GM23248 (cell line): ENCODE measurements around the gene HES3. TPM values are rescaled to one million over a fixed set of nuclear protein-coding genes. Genes with fewer than 3 reads are reported as not detected.

Experiments used
- DNase-seq: peaks from one replicate; pipeline ENCODE4 v3.0.0-alpha.2; 2015
- H2AFZ ChIP-seq: fragments of 200-600 bp; sonication (generic); 2 replicates; pipeline ENCODE4 v1.6.1; 2016; ENCODE audit warnings: antibody characterized with exemption
- H3F3A ChIP-seq: fragments of 200-600 bp; sonication (generic); 2 replicates; pipeline ENCODE4 v1.6.1; 2016; ENCODE audit warnings: mild to moderate bottlenecking, antibody characterized with exemption, mixed run types; ENCODE audit not compliant: insufficient read depth
- H3K27ac ChIP-seq: fragments of 200-600 bp; sonication (generic); 2 replicates; pipeline ENCODE4 v1.5.1; 2016; ENCODE audit warnings: mild to moderate bottlenecking
- H3K27me3 ChIP-seq: fragments of 200-600 bp; sonication (generic); replicated peaks from 2 replicates; pipeline ENCODE4 v1.6.1; 2016; ENCODE audit warnings: mild to moderate bottlenecking; ENCODE audit not compliant: insufficient read depth
- H3K36me3 ChIP-seq: fragments of 200-600 bp; sonication (generic); 2 replicates; pipeline ENCODE4 v1.6.1; 2016; ENCODE audit warnings: low read depth, mild to moderate bottlenecking
- H3K4me1 ChIP-seq: fragments of 200-600 bp; sonication (generic); 2 replicates; pipeline ENCODE4 v1.6.1; 2016; ENCODE audit warnings: mild to moderate bottlenecking; ENCODE audit not compliant: insufficient read depth
- H3K4me2 ChIP-seq: fragments of 200-600 bp; sonication (generic); one replicate; pipeline ENCODE4 v1.6.1; 2016; ENCODE audit warnings: mild to moderate bottlenecking; ENCODE audit not compliant: unreplicated experiment
- H3K4me3 ChIP-seq: fragments of 200-600 bp; sonication (generic); 2 replicates; pipeline ENCODE4 v1.5.1; 2016; ENCODE audit warnings: mild to moderate bottlenecking
- H3K79me2 ChIP-seq: fragments of 200-600 bp; sonication (generic); 2 replicates; pipeline ENCODE4 v1.6.1; 2016; ENCODE audit warnings: mild to moderate bottlenecking; ENCODE audit not compliant: insufficient read depth
- H3K9ac ChIP-seq: fragments of 200-600 bp; sonication (generic); 2 replicates; pipeline ENCODE4 v1.6.1; 2016; ENCODE audit warnings: mild to moderate bottlenecking
- H3K9me2 ChIP-seq: fragments of 200-600 bp; sonication (generic); 2 replicates; pipeline ENCODE4 v1.6.1; 2016; ENCODE audit warnings: mixed run types, mild to moderate bottlenecking, moderate library complexity; ENCODE audit not compliant: insufficient read depth
- H3K9me3 ChIP-seq: fragments of 200-600 bp; sonication (generic); one replicate; pipeline ENCODE4 v1.6.1; 2017; ENCODE audit warnings: low read depth
- H4K20me1 ChIP-seq: fragments of 200-600 bp; sonication (generic); 2 replicates; pipeline ENCODE4 v1.6.0; 2016; ENCODE audit not compliant: insufficient read depth
- EZH2 ChIP-seq: fragments of 200-600 bp; sonication (generic); IDR thresholded peaks from 2 replicates; pipeline ENCODE4 v1.6.1; 2018; ENCODE audit warnings: antibody characterized with exemption, mild to moderate bottlenecking; ENCODE audit not compliant: insufficient read depth, poor library complexity, severe bottlenecking
- EZH2phosphoT487 ChIP-seq: fragments of 200-600 bp; sonication (generic); IDR thresholded peaks from 2 replicates; pipeline ENCODE4 v1.6.1; 2018; ENCODE audit warnings: antibody characterized with exemption, moderate library complexity, mild to moderate bottlenecking, low read depth; ENCODE audit not compliant: insufficient read depth
- WGBS, 2 experiments: methylation state at CpG; one replicate each; pipeline ENCODE4 v1.1.6; 2015 to 2017; ENCODE audit warnings: low lambda C conversion rate in 2 of 2, low coverage in 1 of 2; ENCODE audit errors: missing lambda C conversion rate in 2 of 2; 5-methylcytosine and 5-hydroxymethylcytosine counted together
- in situ Hi-C: fragments of 300-500 bp; cut with MboI; formaldehyde crosslinking; loops from 2 replicates; pipeline ENCODE4 v1.15.0; 2020
- polyA plus RNA-seq: library from polyadenylated mRNA; unstranded; fragments of >200 nt; fragmentation: Nextera tagmentation; extraction: Ambion mirVana; gene quantifications from 2 replicates; pipeline ENCODE4 v1.2.1, GENCODE V29; 2016
- total RNA-seq: library from RNA; depleted of rRNA; stranded (reverse); fragments of >200 nt; shearing (Covaris generic); gene quantifications from 2 replicates; pipeline ENCODE4 v1.2.3, GENCODE V29; 2014; rRNA removed

HES3 gene
- not detected in 2 replicates for total RNA-seq
- polyA plus RNA-seq, result not detected in 2 replicates

- WGBS, 2 experiments, result 6 to 10% methylated on average over 14 to 16 of the region's 16 CpGs
- DNase-seq, result no peak
- peaks cover 23% of the 10 kb centered on the region for H3K27me3 ChIP-seq
- H3K79me2 ChIP-seq, result no peaks in the 10 kb centered on the region
- H3K4me3 ChIP-seq, result no peak within 1 kb of the TSS
- no peak for TF ChIP-seq EZH2phosphoT487
- peak; percentile 53 for TF ChIP-seq EZH2
- H3K4me1 ChIP-seq, result 0 out of 2 replicates have a peak, but pooled peaks cover 4% of the 10 kb centered on the region
- no peaks in the 10 kb centered on the region for H3F3A ChIP-seq
- no peak within 1 kb of the TSS for H2AFZ ChIP-seq
- no peaks in the 10 kb centered on the region for H3K9me2 ChIP-seq
- no peaks in the 10 kb centered on the region for H4K20me1 ChIP-seq
- no peaks in the 10 kb centered on the region for H3K9me3 ChIP-seq
- H3K27ac ChIP-seq, result no peak within 1 kb of the TSS
- no peak within 1 kb of the TSS for H3K9ac ChIP-seq
- no peak within 1 kb of the TSS for H3K4me2 ChIP-seq
- in situ Hi-C loops, result no loop called here
- H3K36me3 ChIP-seq, result no peaks in the 10 kb centered on the region
Measured at GRCh38 chr1:6243993-6244392, at the start of gene HES3. Gene HES3, plus strand, starts transcription at chr1:6244179. Its CDS starts 187 bp downstream, at chr1:6244366.

DNA sequence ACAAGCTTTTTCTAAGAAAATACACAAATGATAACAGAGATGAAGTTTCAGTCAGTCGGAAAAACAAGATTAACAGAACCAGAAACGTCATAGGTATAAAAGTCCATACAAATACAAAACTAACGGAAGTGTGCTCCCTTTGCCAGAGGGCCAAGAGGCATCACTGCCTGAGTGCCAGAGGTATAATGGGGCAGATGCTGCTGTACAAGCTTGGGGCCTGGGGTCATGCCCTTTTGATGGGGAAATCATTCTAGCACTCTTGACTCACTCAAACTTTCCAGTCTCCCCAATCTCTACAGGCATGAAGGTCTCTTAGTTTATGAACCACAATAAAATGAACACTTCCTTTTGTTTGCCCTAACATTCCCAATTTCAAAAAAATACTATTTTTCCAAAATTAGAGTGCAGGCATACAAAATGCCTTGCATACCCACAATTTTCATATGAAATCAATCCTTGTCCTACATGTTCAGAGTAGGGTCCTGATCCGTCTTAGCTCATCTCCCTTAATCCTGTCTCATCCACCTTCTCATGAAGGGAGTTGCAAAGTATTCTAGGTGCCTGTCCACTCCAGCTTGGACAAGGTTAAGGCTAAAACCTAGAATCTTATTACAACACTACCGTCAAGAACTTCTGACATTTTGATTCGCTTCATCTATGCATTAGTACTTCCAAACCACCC, 46.1 kb upstream of the HES3 start:
- H3K36me3 ChIP-seq, result peaks cover 29% of the 10 kb centered on the region
- peak; percentile 35 for DNase-seq
- no peaks in the 10 kb centered on the region for H3K27me3 ChIP-seq
- H4K20me1 ChIP-seq, result 0 out of 2 replicates have a peak, but pooled peaks cover 11% of the 10 kb centered on the region
- H3K9ac ChIP-seq, result peak overlapping the region; percentile 97
- WGBS, 2 experiments, result 72 to 78% methylated on average over 6 of the region's 6 CpGs
- H3F3A ChIP-seq, result no peaks in the 10 kb centered on the region
- H3K79me2 ChIP-seq, result peaks cover 65% of the 10 kb centered on the region
- H3K4me1 ChIP-seq, result peaks cover 11% of the 10 kb centered on the region
- peak overlapping the region; percentile 82 for H3K4me3 ChIP-seq
- no peaks in the 10 kb centered on the region for H3K9me3 ChIP-seq
- TF ChIP-seq EZH2phosphoT487, result no peak
- no peak for TF ChIP-seq EZH2
- in situ Hi-C loops, result no loop called here
- H3K9me2 ChIP-seq, result no peaks in the 10 kb centered on the region
- peak overlapping the region; percentile 95 for H3K4me2 ChIP-seq
- no peak overlapping the region for H2AFZ ChIP-seq
- H3K27ac ChIP-seq, result peak overlapping the region; percentile 79; the same call in 1 of the 2 replicates

DNA sequence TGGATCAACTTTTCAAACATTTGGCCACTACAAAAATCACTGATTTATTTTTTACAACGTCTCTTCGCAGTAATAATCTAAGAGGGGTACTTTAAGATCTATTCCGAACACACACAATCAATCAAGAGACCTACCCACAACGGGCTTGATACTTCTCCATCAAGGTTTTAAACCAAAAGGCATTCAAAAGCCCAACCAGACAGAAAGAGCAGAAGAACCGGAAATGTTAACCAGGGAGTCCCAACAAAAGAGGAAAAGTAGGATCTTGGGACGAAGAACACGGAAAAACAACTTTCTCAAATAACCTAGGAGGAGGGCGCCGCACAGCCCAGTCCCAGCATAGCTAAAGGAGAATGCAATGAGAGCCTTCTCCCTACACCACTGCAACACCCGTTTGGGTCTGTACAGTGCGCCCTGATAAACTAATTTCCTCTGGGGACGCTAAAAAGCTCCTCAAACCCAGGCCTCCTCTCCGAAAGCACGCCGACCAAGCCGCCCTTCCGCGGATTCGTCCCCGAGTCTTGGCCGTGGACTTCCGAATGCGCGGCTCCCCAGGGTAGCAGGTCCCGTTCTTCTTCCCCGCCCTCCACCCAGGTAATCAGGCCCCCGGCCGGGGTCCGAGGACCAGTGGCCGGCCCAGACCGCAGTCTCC, 45.2 kb upstream of the HES3 start:
- in situ Hi-C loops, result no loop called here
- Histone ChIP-seq H3F3A (no peaks in the 10 kb centered on the region), H4K20me1 (0 out of 2 replicates have a peak, but pooled peaks cover 11% of the 10 kb centered on the region), H3K4me1 (peaks cover 11% of the 10 kb centered on the region), H3K36me3 (peaks cover 25% of the 10 kb centered on the region), H2AFZ (peak overlapping the region; percentile 57), H3K79me2 (peaks cover 56% of the 10 kb centered on the region), H3K27me3 (no peaks in the 10 kb centered on the region), H3K4me2 (peak overlapping the region; percentile 95), H3K9me2 (no peaks in the 10 kb centered on the region), H3K27ac (peak overlapping the region; percentile 79), H3K9me3 (no peaks in the 10 kb centered on the region), H3K9ac (peak overlapping the region; percentile 97), H3K4me3 (peak overlapping the region; percentile 82)
- DNase-seq, result peak; percentile 64
- 1 to 2% methylated on average over 31 of the region's 31 CpGs for WGBS, 2 experiments
- TF ChIP-seq EZH2phosphoT487 (no peak), EZH2 (no peak)

- Histone ChIP-seq H3K79me2 (peaks cover 48% of the 10 kb centered on the region), H2AFZ (peak within 1 kb of the TSS; percentile 97), H3K9me2 (no peaks in the 10 kb centered on the region), H3K36me3 (peaks cover 18% of the 10 kb centered on the region), H3K4me1 (peaks cover 11% of the 10 kb centered on the region), H3K4me3 (peak within 1 kb of the TSS; percentile 82), H4K20me1 (0 out of 2 replicates have a peak, but pooled peaks cover 11% of the 10 kb centered on the region), H3K4me2 (peak within 1 kb of the TSS; percentile 95), H3K27me3 (no peaks in the 10 kb centered on the region), H3K27ac (peak within 1 kb of the TSS; percentile 79), H3K9me3 (no peaks in the 10 kb centered on the region), H3K9ac (peak within 1 kb of the TSS; percentile 97), H3F3A (no peaks in the 10 kb centered on the region)
- in situ Hi-C loops, result no loop called here
- TF ChIP-seq EZH2phosphoT487 (no peak), EZH2 (no peak)
- 1% methylated on average over 43 to 45 of the region's 53 CpGs for WGBS, 2 experiments
- DNase-seq, result peak; percentile 100
Measured at GRCh38 chr1:6199298-6200187, 44.4 kb upstream of the HES3 start, which contains the start of gene RPL22. Gene RPL22, minus strand, starts transcription at chr1:6199595. Its CDS starts 22 bp downstream, at chr1:6199573.
